Stimulated activated naive CD8-positive, alpha-beta T cell treated with anti-CD3 and anti-CD28 coated beads, Interleukin-15, amount 100 ng/mL, for 72 hours (primary cell): ENCODE measurements around the gene TMEM8B.
"Not testable (repeated sequence)": the region's sequence is repeated elsewhere in the genome, so short reads cannot be mapped to it uniquely, and the experiment has no call there.

Source experiments
- ATAC-seq: fragments of 150-1000 bp; cut with Tn5 transposase; 2 replicates; pipeline ENCODE4 v1.10.0; 2021; ENCODE audit warnings: mild to moderate bottlenecking, moderate library complexity
- DNase-seq, 2 donors: peaks; one replicate each; pipeline ENCODE4 v3.0.0; 2021 to 2022
- H3K27ac Mint-ChIP-seq, 2 donors: one replicate each; pipeline ENCODE4 v1.8.0; 2022; ENCODE audit warnings: mild to moderate bottlenecking in 2 of 2, mixed read lengths in 2 of 2, moderate library complexity in 2 of 2
- H3K27me3 Mint-ChIP-seq: one replicate; pipeline ENCODE4 v1.8.0; 2022; ENCODE audit warnings: mixed read lengths
- H3K4me1 Mint-ChIP-seq: one replicate; pipeline ENCODE4 v1.8.0; 2022; ENCODE audit warnings: mild to moderate bottlenecking, mixed read lengths
- H3K4me3 Mint-ChIP-seq, 2 donors: one replicate each; pipeline ENCODE4 v1.8.0; 2022; ENCODE audit warnings: mild to moderate bottlenecking in 2 of 2, mixed read lengths in 2 of 2, moderate library complexity in 1 of 2
- H3K9me3 Mint-ChIP-seq, 2 donors: one replicate each; pipeline ENCODE4 v1.8.0; 2022; ENCODE audit warnings: mixed read lengths in 2 of 2

Gene TMEM8B

DNA sequence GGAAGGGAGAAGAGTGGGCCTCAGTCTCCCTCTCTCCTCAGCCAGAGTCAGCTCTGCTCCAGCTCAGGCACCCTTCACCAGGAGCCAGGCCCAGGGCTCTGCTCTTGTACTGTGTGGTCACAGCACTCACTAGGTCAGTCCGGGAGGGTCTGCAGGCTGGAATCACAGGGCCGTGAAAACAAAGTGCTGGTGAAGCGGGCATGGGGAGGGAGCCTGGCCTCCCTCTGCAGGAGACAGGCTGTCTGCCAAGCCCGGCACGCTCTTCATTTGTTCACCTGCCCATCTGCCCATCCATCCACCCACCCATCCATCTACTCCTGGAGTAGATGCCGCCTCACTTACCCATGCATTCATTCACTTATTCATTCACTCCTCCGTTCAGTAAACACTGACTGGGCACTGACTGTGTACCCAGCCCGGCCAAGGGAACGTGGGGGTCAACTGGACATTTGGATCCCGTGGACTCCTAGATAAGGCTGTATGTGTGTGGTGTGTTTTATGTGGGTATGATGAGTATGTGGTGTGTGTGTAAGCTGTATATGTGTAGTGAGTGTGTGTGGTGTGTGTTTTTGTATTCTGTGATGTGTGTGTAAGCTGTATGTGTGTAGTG, 83.9 kb downstream of the TMEM8B start:
- DNase-seq (no peak), ATAC-seq (no peak)
- H3K9me3 Mint-ChIP-seq, result no peaks in the 10 kb centered on the region
- H3K4me3 Mint-ChIP-seq, result no peak overlapping the region
- peaks cover 40% of the 10 kb centered on the region for H3K4me1 Mint-ChIP-seq
- H3K27me3 Mint-ChIP-seq, result no peaks in the 10 kb centered on the region
- H3K27ac Mint-ChIP-seq, result no peak overlapping the region

DNA sequence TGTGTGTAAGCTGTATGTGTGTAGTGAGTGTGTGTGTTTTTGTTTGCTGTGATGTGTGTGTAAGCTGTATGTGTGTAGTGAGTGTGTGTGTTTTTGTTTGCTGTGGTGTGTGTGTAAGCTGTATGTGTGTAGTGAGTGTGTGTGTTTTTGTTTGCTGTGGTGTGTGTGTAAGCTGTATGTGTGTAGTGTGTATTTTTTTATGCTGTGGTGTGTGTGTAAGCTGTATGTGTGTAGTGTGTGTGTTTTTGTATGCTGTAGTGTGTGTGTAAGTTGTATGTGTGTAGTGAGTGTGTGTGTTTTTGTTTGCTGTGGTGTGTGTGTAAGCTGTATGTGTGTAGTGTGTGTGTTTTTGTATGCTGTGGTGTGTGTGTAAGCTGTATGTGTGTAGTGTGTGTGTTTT, 84.4 kb downstream of the TMEM8B start:
- not testable (repeated sequence) for H3K4me3 Mint-ChIP-seq, H3K27ac Mint-ChIP-seq, H3K27me3 Mint-ChIP-seq, DNase-seq, ATAC-seq, H3K9me3 Mint-ChIP-seq
- H3K4me1 Mint-ChIP-seq, result peaks cover 35% of the 10 kb centered on the region

DNA sequence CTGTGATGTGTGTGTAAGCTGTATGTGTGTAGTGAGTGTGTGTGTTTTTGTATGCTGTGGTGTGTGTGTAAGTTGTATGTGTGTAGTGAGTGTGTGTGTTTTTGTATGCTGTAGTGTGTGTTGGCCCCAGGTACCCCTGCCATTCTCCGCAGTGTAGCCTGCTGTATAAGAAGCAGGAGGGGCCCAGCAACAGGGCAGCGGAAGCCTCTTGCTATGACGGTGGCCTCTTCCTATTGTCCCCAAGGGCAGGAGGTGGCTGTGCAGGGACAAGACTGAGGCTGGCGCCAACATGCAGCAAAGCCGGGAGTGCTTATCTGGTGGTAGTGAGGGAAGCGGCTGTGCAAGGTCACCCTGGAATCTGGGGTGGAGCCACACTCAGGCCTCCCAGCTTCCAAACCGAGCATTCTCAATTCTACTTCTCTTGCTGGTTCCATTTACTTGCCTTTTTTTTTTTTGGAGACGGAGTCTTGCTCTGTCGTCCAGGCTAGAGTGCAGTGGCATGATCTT, 85.3 kb downstream of the TMEM8B start:
- no peak overlapping the region for H3K4me3 Mint-ChIP-seq
- DNase-seq (no peak), ATAC-seq (peak; percentile 56)
- H3K9me3 Mint-ChIP-seq, result no peaks in the 10 kb centered on the region
- no peaks in the 10 kb centered on the region for H3K27me3 Mint-ChIP-seq
- peaks cover 25% of the 10 kb centered on the region for H3K4me1 Mint-ChIP-seq
- no peak overlapping the region for H3K27ac Mint-ChIP-seq
